Activated gamma-delta T cell (primary cell): ENCODE data around the gene ZNF581.
A peak's percentile ranks its signal among the peaks of the same experiment; 100 is the strongest.

Experiments
- DNase-seq: peaks from one replicate; lab custom pipeline; 2025; lab: John Stamatoyannopoulos, UW

Gene ZNF581

DNA sequence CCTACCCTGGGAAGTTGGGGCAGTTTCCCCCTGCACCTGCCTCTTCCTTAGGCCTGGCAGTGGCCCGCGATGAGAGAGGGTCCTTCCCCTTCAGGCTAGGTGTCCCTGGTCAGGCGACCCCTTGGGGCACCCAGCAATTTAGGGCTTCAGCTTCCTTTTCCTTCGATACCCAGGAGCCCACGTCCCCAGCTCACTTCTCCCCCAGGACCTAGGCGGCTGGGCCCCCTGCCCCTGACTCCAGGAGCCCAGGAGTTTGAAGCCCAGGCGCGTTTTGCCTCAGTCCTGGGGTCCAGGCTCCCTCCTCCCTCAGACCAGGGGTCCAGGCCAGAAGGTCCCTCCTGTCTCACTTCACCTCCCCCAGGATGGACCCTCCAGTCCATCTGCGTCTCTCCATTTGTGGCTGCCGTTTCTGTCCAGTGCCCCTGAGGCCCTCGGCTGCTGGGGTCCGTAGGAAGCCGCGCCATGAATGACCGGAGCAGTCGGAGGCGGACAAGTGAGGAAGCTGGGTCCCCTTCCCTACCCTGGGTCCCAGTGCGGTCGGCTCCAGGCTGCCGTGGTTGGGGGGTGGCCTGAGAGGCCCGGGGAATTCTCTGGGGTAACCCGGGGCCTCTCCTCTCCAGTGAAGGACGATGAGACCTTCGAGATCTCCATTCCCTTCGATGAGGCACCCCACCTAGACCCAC is 5.3 kb downstream of the ZNF581 start:
- DNase-seq = no peak

DNA sequence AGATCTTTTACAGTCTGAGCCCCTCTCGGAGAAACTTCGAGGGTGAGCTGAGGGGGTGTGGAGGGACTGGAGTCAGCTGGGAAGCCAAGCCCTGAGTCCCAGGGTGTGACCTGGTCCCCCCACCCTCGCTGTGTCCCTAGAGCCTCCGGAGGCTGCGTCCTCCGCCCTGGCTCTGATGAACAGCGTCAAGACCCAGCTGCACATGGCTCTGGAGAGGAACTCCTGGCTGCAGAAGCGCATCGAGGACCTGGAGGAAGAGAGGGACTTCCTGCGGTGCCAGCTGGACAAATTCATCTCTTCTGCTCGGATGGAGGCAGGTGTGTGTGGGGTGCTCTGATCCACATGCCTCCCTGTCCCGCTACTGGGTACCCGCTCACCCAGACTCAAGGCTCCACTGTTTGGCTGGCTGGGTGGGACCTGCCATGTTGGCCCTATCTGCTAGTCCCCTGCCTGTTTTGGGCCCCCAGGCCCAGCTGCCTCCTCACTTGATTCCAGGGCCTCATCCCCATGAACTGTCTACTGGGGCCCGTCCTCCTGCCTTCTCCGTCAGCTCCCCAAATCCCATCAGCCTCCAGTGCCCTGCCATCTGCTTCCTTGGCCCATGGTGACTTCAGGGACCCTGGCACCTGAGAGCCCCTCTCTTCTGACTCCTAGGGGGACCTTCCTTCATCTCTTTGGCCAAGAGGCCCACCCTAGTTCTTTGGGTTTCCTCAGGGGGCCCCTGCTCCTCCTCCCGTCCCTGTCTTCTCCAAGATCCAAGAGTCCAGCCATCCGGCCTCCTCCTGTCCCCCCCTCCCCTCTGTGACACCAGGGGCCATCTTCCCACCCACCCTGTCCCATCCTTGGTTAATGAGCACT is 6.0 kb downstream of the ZNF581 start:
- no peak for DNase-seq

DNA sequence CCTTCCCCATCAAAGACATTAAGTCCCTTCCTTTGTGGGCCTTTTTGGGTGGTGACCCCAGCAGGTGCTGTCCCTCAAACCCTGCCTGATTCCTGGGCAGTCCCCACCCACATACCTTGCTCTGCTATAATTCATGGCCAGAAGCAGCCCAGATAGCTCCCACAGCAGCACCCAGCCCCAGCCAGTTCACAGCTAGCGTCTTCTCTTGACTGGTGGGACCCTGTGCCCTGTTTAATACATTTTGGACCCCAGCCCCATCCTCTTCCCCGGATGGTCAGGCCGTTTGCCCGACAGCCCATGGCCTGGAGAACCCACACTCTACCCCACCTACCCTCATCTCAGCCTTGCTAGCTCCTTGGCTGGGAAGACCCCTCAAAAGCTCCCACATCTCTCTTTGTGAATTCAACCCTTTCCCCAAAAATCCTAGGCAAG is 6.7 kb downstream of the ZNF581 start:
- DNase-seq = no peak

DNA sequence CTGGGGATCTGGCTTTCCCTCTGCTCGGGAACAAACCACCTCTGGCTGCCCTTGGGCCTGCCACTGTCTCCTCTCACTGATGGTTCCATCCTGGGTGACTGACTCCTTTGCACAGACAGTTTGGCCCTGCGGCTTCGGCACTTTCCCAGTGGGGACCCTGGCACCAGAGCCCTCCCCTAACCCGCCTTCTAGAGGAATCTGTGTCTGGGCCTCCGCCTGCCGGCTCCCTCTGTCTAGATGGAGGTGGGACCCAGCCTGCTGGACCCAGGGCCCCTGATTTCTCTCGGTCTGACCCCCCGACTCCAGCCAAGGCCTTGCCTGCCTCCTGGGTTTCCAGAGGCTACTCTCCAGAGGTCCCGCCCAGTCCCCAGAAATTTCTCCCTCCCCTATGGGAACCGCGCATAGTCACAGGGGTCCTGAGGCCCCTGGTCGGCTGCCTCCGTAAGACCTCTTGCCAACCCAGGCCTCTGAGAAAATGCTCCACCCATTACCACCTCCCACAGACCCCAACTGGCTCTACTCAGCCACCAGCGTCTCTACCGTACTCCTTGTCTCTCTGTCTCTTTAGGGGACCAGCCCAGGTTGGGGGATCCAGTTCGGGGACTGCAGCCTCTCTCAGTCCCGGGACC is 7.3 kb downstream of the ZNF581 start:
- DNase-seq = no peak

DNA sequence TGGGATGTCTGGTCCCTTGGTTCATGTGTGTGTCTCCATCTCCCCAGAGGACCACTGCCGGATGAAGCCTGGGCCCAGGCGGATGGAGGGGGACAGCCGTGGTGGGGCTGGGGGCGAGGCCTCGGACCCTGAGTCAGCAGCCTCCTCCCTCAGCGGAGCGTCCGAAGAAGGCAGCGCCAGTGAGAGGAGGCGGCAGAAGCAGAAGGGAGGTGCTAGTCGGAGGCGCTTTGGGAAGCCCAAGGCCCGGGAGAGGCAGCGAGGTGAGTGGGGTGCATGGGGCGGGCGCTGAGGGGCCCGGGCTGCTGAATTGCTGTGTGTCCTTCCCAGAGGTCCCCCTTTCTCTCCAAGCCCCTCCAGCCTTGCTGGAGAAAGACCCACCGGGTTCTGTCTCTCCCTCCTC is 7.8 kb downstream of the ZNF581 start:
- no peak for DNase-seq

DNA sequence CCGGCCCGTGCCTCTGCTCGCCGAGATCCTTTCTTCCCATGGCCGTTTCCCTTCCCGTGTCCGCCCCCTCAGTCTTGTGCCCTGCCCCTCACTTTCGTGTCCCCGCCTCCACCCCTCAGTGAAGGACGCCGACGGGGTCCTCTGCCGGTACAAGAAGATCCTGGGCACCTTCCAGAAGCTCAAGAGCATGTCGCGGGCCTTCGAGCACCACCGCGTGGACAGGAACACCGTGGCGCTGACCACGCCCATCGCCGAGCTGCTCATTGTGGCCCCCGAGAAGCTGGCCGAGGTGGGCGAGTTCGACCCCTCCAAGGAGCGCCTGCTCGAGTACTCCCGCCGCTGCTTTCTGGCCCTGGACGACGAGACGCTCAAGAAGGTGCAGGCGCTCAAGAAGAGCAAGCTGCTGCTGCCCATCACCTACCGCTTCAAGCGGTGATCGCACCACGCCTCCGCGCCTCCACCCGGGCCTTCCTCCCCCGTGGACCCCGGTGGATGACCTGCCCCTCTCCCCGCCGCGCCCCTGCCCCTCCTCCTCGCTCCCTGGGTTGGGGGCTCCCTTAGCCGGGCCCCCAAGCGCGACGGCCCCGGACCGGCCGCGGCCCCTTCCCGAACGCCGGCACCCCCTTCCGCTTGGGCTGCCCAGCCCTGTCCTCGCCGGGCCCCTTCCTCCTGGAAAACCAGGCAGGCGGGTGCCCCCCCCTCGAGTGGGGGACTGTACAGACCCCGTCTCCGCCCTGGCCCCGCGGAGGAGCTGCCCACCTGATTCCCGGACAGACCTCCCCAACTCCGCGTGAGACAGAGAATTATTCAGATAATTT is 9.1 kb downstream of the ZNF581 start:
- peak; percentile 23 for DNase-seq

DNA sequence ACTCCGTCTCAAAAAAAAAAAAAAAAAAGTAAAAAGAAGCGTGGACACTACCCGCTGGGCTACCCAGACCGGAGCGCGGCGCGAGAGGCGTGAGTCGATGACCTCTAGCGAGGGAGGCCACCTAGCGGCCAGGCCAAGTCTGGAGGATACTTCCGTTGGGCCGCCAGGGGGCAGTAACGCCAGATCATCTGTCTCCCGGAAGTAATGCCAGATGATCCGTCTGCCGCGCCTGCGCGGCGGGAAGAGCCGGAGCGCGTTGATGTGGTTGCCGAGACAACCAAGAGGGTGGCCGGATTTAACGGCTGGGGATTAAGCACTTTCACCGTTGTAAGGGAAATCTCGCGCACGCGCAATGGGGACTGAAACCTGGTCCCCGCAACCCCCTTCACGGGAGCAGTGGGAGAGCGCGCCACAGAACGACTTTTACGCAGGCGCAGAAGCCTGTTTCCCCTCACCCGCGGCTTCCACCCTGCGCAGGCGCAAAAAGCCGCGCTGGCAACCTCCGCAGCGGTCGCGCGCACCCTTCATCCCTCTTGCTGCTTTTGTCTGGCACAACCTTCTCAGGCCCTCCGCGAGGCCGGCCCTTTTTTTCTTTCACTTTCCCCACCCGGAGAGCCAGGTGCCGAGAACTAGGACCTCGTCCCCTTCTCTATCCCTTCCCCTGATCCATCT is 10.3 kb downstream of the ZNF581 start:
- DNase-seq = peak; percentile 92

DNA sequence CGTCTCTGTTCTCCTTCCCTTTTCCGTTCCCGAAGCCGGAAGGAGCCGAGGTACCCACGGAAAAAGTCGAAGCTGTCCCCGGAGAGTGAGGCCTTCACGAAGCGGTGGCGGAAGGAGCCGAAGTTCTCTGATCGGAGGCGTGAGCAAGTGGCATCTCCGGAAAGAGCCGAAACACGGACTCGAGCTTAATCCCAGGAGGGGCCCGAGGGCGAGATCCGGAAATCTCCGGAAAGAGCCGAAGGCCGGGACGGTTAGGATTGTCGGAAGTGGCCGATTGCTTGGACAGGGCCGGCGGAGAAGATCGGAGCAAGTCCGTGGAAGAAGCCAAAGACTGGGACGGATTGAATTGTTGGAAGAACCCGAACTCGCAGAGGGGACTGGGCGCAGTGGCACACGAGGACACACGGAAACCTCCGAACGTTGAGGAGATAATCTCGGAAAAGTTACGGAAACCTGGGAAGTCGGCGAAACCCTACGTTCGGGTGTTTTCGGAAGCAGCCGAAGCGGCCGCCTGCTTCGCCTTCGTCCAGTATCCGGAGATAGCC is 10.9 kb downstream of the ZNF581 start:
- DNase-seq = peak; percentile 68

DNA sequence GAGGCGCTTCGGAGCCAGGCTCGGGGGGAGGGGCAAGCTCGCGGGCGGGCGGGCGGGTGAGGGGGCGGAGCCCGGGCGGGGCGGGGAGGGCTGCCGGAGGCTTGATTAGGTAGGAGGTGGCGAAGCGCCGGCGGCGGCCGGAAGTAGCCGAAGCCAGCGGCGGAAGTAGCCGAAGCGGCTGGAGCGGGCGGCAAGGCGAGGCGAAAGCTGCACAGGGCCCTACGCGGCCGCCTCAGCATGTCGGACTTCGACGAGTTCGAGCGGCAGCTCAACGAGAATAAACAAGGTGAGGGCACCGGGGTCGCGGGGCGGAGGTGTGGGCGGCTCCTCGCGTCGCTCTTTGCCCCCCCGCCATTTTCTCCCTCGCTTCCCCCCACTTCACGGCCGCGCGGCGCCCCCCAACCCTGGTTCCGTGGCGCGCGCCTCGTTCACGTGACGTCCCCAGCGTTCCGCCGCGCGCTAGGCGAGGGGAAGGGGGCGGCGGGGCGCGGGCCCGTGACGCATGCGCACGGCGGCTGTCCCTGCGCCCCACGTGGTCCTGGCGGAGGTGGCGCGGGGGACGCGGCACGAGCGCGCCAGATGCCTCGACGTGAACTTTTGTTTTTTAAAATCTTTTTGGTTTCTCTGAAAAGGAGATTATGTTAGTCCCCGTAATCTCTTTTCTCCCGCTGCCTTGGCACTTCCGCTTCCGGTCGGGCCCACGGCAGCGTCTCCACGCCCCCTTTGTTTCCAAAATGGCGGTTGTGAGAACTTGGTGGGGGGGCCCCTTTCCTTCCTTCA is 11.6 kb downstream of the ZNF581 start, which contains the start of gene U2AF2:
U2AF2 (plus strand) TSS at position 168 of the 780 bp plus-strand sequence; CDS start at position 238, 70 bp downstream.
- DNase-seq = peak; percentile 95

DNA sequence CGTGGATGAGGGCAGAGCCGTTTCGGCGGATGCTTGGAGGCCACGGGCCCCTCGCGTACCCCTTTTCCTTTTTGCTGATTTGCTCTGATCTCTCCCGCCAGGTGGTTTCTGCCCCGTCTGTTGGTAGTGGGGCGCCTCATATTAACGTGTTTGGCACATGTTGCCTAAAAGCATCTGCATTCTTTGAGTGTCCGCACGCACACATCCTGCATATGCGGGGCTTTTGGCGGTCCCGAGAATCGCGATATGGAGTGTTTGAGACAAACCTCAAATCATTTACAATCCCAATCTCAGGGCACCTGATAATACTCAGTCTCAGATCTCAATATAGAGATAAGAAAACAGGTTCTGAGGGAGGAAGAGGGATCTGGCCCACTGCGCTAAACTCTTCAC is 12.2 kb downstream of the ZNF581 start:
- DNase-seq = no peak

DNA sequence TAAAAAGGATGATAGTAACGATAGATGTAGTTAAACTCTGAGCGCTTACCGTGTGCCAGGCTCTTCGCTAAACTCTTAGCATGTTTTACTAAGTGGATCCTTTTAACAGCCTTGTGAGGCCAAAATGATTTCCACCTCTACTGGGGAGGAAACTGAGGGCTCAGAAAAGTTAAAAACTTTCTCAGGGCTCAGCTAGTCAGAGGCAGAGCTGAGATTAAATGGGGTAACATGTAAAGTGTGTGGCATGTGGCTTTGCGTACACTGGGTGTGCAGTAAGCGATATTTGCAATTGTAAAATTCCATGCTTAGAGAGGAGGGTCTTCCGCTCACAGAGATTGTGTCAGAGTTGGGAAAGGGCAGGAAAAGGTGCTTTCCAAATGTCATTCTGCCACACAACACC is 13.1 kb downstream of the ZNF581 start:
- DNase-seq = no peak

DNA sequence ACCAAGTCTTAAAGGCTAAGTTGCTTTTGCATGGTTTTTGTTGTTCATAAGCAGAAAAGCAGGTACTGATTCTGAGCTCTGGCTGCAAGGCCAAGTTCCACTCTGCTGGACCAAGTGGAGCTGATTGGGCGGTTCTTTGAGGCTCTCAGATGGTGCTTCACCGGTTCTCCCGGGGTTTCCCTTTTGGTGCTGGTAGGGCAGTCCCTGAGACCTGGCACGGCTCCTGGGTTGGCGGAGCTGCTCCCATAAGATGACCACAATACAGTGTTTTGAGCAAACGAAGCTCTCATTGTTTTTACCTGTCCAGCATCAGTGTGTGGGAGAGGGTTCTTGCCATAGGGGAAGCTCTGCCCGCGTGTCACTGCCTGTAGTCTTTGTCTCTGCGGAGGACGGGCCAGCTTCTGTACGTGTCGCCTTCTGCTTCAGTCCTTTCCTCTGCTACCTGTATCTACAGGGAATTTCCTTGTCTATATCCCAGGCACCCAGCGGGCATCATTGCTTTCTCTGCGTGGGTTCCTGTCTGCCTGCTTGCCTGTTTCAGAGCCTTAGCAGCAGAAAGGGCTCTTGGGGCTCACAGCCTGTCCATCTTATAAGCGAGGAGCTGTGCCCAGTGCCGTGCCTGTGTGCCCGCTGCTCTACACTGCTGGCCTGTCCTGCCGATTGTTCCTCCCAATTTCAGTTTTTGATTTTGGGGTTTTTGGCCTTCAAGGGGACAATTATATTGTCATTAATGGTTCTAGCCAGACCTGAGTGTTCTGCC is 13.7 kb downstream of the ZNF581 start:
- no peak for DNase-seq

DNA sequence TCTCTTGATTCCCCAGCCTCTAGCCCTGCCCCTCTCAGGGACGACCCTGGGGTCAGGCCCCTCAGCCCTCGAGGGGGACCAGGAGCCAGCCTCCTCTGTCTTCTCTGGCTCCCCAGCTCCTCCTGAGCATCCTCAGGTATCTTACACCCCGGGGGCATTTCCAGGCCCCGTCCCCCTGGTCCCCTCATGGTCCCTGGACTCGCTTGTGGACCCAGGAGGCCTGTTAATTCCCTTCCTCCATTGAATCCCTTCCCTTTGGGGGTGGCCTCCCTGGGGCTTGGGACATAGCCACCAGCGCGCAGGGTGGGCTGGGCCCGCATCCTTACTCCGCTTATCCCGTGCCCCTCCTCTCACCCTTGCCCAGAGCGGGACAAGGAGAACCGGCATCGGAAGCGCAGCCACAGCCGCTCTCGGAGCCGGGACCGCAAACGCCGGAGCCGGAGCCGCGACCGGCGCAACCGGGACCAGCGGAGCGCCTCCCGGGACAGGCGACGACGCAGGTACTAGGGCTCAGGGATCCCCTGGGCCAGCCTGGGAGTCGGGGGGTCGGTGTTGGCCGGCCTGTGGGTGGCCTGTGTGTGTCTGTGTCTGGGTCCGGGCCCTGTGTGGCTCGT is 15.5 kb downstream of the ZNF581 start:
- no peak for DNase-seq

DNA sequence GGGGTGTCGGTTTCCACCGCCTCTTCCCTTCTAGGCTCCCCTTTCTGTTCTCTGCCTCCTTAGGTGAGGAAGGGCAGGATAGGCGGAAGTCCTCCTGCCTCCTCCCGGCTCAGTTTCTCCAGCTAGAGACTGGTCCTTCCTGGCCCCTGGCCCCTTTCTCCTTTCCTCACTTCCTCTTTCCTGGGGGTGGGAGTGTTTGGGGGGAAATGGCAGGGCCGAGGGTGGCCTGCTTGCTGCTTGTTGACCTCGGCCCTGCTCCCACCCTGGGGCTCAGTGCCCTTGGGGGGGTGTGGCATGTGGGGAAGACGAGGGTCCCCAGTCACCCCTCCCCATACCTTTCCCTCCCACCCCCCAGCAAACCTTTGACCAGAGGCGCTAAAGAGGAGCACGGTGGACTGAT is 16.4 kb downstream of the ZNF581 start:
- no peak for DNase-seq

DNA sequence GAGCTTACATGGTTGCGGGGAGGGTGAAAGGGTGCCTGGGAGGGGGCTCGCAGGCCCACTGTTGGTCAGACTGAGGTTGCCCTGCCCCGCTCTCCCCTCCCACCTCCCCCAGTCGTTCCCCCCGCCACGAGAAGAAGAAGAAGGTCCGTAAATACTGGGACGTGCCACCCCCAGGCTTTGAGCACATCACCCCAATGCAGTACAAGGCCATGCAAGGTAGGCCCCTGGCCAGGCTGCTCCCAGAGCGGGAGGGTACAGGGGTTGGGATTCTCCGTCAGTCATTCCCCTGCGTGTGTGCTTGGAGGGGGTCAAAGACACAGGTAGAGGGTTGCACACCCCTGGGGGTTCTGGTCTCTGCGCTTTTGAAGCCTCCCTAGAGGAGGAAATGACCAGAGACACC is 17.0 kb downstream of the ZNF581 start:
- DNase-seq = no peak

DNA sequence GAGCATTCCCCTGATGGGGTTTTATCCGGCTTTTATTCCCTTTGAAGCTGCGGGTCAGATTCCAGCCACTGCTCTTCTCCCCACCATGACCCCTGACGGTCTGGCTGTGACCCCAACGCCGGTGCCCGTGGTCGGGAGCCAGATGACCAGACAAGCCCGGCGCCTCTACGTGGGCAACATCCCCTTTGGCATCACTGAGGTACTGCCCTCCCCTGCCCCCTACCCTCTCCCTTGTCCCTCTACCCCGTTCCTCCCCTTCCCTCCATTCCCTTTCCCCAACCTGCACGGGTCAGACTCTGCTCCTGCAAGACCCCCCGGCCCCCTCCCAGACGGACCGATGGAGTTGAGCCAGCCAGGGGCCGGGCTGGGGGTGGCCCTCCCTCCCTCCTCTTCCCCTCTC is 17.5 kb downstream of the ZNF581 start:
- DNase-seq = no peak

DNA sequence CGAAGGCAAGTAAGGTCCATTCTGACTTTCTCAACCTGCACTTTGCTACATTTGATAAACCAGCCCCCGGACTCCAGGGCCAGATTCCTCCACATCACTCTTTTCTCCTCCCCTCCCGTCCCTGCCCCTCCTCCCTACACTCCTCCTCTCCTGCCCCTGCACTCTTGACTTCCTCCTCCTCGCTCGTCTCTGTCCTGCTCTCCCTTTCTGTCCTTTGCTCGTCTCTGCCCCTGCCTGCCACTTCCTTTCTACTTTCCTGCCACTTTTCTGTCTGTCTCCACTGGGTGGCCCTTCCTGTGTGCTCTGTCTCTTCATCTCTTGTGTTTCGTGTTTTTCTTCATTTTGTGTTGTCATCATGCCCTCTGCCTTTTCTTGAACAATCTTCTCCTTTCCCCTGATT is 18.4 kb downstream of the ZNF581 start:
- no peak for DNase-seq

DNA sequence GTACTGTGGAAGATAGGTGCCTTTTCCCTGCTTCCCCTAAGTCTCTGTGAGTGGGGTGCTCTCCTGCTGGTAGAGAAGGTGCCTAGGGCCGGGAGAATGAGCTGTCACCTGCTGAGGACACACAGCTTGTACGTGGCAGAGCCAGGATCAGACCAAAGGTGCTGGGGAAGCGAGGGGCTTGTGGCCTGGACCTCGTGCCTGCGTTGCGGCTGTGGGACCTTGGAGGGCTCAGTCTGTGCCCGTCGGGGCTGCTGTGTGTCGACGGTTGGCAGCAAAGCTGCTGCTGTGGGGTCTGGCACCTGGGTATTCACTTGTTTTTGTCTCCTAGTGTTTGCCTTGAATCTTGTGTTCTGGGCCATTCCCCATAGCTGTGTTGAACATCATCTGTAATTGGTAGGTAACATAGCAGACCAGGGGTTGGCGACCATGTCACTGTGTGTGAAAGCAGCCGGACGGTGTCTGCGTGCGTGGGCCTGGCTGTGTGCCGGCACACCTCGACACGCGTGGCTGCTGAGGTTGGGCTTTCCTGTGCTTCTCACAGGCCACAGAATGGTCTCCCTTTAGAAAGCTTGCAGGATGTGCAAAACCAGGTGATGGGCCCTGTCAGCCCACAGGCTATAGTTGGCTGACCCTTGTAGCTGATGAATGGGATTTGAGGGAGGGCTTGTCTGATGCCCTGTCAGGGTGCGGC is 20.5 kb downstream of the ZNF581 start:
- no peak for DNase-seq
